ENCODE data around the gene CTSA.
"Not testable (repeated sequence)": the region's sequence is repeated elsewhere in the genome, so short reads cannot be mapped to it uniquely, and the experiment has no call there.

CTSA gene

DNA sequence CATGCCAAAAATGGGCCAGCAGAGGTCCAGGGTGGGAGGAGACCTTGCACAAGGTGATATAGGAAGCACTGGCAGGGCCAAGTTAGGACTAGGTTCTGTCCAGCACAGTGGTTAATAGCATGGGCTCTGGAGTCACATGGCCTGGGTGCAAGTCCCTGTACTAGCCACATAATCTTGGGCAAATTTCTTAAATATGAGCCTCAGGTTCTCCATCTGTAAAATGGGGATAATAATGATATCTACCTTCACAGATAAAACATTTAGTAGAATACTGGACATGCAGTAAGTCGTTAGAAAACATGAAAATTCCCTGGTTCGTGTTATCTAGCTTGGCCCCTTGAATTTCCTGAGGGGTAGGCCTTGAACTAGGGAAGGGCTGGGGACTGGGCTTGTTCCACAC lies 6.2 kb downstream of the CTSA start:
- DNase-seq, result no peak

- no peak for DNase-seq
Observed at GRCh38 chr20:45897692-45898091, 6.6 kb downstream of the CTSA start.

- DNase-seq, result no peak
Observed at GRCh38 chr20:45898285-45898684, 7.2 kb downstream of the CTSA start.

- DNase-seq, result no peak
Observed at GRCh38 chr20:45899046-45899835, 8.1 kb downstream of the CTSA start.

DNA sequence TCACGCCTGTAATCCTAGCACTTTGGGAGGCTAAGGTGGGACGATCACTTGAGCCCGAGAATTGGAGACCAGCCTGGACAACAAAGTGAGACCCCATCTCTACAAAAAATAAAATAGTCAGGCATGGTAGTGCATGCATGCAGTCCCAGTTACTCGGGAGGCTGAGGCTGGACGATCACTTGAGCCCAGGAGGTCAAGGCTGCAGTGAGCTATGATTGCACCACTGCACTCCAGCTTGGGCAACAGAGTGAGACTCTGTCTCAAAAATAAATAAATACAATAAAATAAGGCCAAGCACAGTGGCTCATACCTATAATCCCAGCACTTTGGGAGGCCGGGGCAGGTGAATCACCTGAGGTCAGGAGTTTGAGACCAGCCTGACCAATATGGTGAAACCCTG lies 10.2 kb downstream of the CTSA start:
- DNase-seq, result not testable (repeated sequence)

DNA sequence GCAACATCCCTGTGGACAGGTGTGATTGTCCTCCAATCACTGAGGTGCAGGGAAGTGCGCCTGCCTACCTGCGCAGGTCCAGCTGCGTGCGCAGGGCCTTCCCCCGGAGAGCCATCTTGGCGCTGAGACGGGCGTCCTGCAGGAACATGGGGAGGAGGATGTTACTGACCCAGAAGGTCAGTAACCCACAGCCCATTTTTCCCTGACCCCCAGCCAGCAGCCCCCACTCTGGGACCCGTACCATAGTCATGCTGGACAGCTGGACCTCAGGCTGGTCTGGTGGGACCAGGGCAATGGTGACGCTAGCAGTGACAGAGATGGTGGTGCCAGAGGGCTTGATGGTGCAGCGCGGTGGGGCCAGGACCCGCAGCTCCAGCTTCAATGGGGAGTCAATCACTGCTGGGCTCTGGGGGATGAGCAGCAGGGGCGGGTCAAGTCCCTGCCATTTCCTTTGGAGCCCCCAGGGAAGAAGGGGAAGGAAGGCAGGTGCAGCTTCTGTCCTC lies 11.1 kb downstream of the CTSA start:
- DNase-seq, result no peak

GRCh38 chr20:45904583-45905504 lies 13.7 kb downstream of the CTSA start:
- no peak for DNase-seq

GRCh38 chr20:45905505-45906079 lies 14.5 kb downstream of the CTSA start:
- no peak for DNase-seq

- no peak for DNase-seq
Observed at GRCh38 chr20:45907219-45907948, 16.2 kb downstream of the CTSA start.

GRCh38 chr20:45908084-45908483 lies 16.9 kb downstream of the CTSA start:
- DNase-seq, result no peak

GRCh38 chr20:45909336-45909808 lies 18.2 kb downstream of the CTSA start:
- no peak for DNase-seq

DNA sequence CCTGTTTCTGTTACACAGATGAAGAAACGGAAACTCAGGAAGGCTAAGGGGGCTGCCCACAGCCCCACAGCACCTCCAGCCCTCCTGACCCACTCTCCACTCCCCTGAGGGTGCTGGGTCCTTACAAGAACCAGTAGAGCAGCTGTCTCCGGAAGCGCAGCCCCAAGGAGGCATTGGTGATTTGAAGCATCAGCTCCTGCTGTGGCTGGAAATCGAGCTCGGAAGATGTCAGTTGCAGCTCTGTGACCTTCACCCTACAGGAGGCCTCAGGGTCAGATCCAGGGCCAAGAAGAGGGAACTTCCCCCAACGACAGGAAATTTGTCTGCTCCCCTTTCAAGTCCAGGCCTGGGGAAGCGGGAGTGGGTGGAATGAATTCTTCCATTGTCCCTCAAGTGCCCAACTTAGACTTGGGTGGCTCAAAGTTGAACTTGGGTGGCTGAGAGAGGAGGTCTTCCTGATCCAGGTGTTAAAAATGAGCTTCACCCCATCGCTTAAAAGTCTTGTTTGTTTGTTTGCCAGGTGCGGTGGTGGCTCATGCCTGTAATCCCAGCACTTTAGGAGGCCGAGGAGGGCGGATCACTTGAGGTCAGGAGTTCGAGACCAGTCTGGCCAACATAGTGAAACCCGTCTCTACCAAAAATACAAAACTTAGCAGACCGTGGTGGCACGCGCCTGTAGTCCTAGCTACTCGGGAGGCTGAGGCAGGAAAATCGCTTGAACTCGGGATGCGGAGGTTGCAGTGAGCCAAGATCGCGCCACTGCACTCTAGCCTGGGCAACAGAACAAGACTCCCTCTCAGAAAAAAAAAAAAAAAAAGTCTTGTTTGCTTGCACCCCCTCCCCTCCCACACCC lies 18.9 kb downstream of the CTSA start:
- no peak for DNase-seq

- peak; percentile 92 for DNase-seq
Observed at GRCh38 chr20:45910670-45911485, 19.7 kb downstream of the CTSA start.

- DNase-seq, result no peak
Observed at GRCh38 chr20:45911486-45912343, 20.6 kb downstream of the CTSA start, which contains the start of gene PLTP. Gene PLTP, minus strand, starts transcription at chr20:45912155. Its CDS starts 703 bp downstream, at chr20:45911452.

- DNase-seq, result no peak
Observed at GRCh38 chr20:45912344-45912682, 21.2 kb downstream of the CTSA start.

DNA sequence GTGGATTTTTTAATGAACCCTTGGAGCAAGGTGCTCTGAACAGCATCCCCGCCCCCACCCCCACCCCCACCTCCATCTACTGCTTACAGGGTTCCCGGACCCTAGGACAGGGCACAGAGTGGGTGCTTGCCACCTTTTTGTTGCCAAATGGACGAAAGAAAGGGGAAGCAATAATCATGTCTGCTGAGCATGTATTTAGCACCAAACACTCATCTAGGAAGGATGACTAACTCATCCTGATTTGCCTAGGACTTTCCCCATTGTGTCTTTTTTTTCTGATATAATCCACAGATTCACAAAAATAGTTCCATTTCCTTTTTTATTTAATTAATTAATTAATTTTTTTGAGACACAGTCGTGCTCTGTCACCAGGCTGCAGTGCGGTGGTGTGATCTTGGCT lies 22.0 kb downstream of the CTSA start:
- no peak for DNase-seq

GRCh38 chr20:45917790-45918141 lies 26.6 kb downstream of the CTSA start:
- DNase-seq, result no peak

DNA sequence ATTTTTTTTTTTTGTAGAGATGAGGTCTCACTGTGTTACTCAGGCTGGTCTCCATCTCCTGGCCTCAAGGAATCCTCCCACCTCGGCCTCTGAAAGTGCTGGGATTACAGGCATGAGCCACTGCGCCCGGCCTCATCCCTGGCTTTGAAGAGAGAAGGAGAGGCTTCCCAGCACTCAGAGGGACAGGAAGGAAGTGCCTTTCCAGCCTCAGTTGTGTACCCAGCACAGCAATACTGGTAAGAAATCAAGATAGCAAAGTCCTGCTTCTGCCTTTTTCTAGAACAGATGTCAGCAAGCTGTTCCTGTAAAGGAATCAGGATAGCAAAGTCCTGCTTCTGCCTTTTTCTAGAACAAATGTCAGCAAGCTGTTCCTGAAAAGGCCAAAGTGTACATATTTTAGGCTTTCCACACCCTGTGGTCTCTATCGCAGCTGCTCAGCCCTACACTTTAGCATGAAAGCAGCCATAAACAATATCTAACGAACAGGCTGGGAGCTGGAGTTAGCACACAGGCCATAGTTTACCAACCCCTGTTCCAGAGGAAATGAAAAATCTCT lies 27.1 kb downstream of the CTSA start:
- DNase-seq, result no peak

DNA sequence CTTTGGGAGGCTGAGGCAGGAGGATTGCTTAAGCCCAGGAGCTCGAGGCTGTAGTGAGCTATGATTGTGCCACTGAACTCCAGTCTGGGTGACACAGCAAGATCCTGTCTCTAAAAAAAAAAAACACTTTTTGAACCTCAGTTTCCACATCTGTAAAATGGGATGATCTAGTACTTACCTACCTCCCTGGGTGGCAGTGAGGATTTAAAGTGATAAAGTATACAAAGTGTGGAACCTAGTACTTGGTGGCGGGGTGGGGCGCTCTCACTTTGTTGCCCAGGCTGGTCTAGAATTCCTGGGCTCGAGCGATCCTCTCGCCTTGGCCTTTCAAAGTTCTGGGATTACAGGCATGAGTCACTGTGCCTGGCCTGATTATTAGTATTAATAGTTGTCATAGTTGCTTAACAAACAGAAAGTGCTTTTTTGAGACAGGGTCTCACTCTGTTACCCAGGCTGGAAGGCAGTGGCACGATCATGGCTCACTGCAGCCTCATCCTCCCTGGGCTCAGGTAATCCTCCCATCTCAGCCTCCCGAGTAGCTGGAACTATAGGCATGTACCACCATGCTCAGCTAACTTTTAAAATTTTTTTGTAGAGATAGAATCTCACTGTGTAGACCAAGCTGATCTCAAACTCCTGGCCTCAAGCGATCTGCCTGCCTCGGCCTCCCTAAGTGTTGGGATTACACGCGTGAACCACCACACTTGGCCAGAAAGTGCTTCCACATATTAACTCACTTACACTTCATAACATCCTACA lies 27.8 kb downstream of the CTSA start:
- no peak for DNase-seq

Data from activated T-cell treated with anti-CD3 and anti-CD28 coated beads for 4 hours (primary cell).